Measurements from ENCODE around the gene GPATCH8.

DNA sequence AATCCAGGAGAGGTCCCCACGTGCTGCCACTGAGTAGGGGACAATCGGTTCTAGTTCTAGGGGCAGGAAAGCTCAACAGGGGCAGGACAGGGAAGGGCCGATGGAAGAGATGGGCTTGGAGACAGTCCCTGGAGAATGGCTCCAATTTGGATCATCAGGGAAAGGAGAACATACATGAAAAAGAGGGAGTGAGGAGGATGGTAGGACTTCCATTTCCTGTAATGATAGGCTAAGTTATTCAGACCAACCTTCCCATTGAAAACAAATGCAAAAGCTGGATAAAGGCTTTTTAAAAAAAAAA, 20.4 kb upstream of the GPATCH8 start:
- TF ChIP-seq POLR2A (IDR thresholded peaks at IDR 0.05; ENCODE audit: low read depth, low read length), result no peak
- TF ChIP-seq TAF1 (IDR thresholded peaks at IDR 0.05; ENCODE audit: borderline replicate concordance, low read depth, low read length), result no peak
- TF ChIP-seq POLR2AphosphoS5 (IDR thresholded peaks at IDR 0.05; ENCODE audit: low read depth, low read length), result no peak

Measured in GM12892 (cell line).